ENCODE data around the gene ENDOU. TPM values are rescaled to one million over a fixed set of nuclear protein-coding genes. Genes with fewer than 3 reads are reported as not detected.
A peak's percentile ranks its signal among the peaks of the same experiment; 100 is the strongest.

ENDOU gene
- total and polyA plus RNA-seq, 2 donors: 1.4 TPM; not detected in 1

DNA sequence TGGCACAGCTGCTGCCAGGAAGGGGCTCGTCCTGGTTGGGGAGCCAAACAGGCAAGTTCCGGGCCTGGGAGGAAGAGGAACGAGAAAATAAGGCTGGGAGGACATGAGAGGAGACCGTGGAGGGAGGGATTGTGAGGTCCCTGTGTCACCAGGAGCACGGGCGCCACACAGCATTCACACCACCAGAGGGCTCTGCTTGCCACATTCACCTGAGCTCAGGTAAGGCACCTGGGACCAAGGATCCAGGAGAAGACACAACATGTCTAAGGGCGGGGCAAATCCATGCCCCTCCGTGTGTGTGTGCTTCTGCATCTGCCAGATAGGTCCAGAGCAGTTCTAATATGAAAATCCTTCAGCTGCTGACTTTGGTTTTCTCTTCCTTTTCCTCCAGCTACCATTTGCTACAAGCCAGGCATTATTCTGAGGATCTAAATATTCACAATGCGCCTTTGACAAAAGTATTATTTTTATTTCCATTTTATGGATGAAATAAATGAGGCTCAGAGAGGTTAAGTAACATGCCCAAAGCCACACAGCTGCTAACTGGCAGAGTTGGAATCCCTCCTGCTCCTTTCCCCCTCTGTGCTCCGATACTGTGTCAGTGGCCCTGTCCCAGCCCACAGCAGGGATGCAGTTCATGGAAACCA lies 18.8 kb upstream of the ENDOU start:
- 58% methylated on average over 10 of the region's 10 CpGs for WGBS
- no peak overlapping the region for H3K4me3 ChIP-seq (ENCODE audit: low read depth, low read length)
- DNase-seq (ENCODE audit: extremely low spot score): no peak
- no peaks in the 10 kb centered on the region for H3K4me1 ChIP-seq (ENCODE audit: insufficient read depth)
- H3K27ac ChIP-seq (ENCODE audit: low read depth): no peak overlapping the region
- no peaks in the 10 kb centered on the region for H3K36me3 ChIP-seq (ENCODE audit: insufficient read depth)

- no peak overlapping the region for H3K4me3 ChIP-seq (ENCODE audit: low read depth, low read length)
- DNase-seq (ENCODE audit: extremely low spot score): no peak
- H3K36me3 ChIP-seq (ENCODE audit: insufficient read depth): no peaks in the 10 kb centered on the region
- no peak overlapping the region for H3K27ac ChIP-seq (ENCODE audit: low read depth)
- no peaks in the 10 kb centered on the region for H3K4me1 ChIP-seq (ENCODE audit: insufficient read depth)
- WGBS: 87% methylated on average over 9 of the region's 9 CpGs
Observed at GRCh38 chr12:47743311-47743860, 18.1 kb upstream of the ENDOU start.

- H3K4me3 ChIP-seq (ENCODE audit: low read depth, low read length): no peak overlapping the region
- no peaks in the 10 kb centered on the region for H3K4me1 ChIP-seq (ENCODE audit: insufficient read depth)
- H3K27ac ChIP-seq (ENCODE audit: low read depth): no peak overlapping the region
- 80% methylated on average over 7 of the region's 7 CpGs for WGBS
- DNase-seq (ENCODE audit: extremely low spot score): no peak
- no peaks in the 10 kb centered on the region for H3K36me3 ChIP-seq (ENCODE audit: insufficient read depth)
Observed at GRCh38 chr12:47742253-47742825, 17.0 kb upstream of the ENDOU start.

DNA sequence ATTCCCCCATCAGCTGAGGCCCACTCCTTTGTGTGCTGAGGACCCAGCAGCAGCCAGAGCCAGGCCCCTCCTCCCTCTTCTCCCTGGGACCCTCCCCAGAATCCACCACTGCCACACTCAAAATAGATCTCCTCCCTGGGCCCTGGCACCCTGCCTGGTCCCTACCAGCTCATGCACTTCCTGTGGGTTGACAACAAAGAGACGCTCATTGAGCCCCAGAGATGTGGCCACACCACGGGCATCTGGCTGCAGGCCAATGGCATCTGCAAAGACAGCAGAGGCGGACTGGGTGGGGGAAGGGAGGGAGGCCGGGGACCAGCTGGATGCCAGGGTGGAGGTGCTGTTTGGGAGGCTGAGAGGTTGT lies 16.0 kb upstream of the ENDOU start:
- WGBS: 39% methylated on average over 4 of the region's 4 CpGs
- H3K4me1 ChIP-seq (ENCODE audit: insufficient read depth): no peaks in the 10 kb centered on the region
- no peak overlapping the region for H3K27ac ChIP-seq (ENCODE audit: low read depth)
- DNase-seq (ENCODE audit: extremely low spot score): no peak
- no peak overlapping the region for H3K4me3 ChIP-seq (ENCODE audit: low read depth, low read length)
- H3K36me3 ChIP-seq (ENCODE audit: insufficient read depth): no peaks in the 10 kb centered on the region

DNA sequence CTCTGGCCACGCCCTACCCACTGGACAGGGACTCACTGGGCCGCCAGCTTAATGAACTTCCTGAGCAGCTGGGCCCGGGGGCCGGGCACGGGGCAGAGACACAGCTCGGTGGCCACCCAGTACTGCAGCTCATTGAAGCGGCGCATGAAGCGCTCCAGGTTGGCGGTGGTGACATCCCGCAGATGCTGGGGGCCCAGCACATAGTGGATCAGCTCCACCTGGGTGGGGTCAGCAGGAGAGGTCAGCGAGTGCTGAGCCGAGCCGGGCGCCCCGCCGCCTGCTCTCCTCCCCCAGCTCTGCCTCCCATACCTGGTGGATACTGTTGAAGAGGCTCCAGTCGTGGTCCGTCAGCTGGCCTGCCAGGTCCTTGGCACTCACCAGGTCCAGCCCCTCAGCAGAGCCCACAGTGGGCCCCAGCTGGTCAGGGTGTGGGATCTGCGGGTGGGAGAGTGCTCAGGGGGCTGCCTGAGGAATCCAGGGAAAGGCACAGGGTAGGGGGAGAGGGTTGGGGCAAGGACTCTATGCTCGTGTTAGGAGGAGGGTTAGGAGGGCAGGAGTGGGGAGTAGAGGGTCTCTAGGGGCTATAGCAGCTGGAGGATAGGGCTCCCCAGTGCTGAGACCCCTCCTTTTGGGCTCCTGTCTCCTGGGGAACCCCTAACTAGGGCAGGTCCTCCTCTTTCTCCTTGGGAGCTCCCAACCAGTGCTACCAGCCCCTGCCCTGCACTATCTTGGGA lies 15.5 kb upstream of the ENDOU start:
- Histone ChIP-seq H3K36me3 (ENCODE audit: insufficient read depth) (no peaks in the 10 kb centered on the region), H3K4me1 (ENCODE audit: insufficient read depth) (no peaks in the 10 kb centered on the region), H3K4me3 (ENCODE audit: low read depth, low read length) (no peak overlapping the region), H3K27ac (ENCODE audit: low read depth) (no peak overlapping the region)
- DNase-seq (ENCODE audit: extremely low spot score): no peak
- WGBS: 86% methylated on average over 21 of the region's 21 CpGs

- Histone ChIP-seq H3K4me3 (ENCODE audit: low read depth, low read length) (no peak overlapping the region), H3K36me3 (ENCODE audit: insufficient read depth) (no peaks in the 10 kb centered on the region), H3K4me1 (ENCODE audit: insufficient read depth) (no peaks in the 10 kb centered on the region), H3K27ac (ENCODE audit: low read depth) (no peak overlapping the region)
- WGBS: 76% methylated on average over 12 of the region's 12 CpGs
- no peak for DNase-seq (ENCODE audit: extremely low spot score)
Observed at GRCh38 chr12:47739979-47740378, 14.7 kb upstream of the ENDOU start.

GRCh38 chr12:47739297-47739696 lies 14.0 kb upstream of the ENDOU start:
- H3K27ac ChIP-seq (ENCODE audit: low read depth): no peak overlapping the region
- H3K4me1 ChIP-seq (ENCODE audit: insufficient read depth): no peaks in the 10 kb centered on the region
- DNase-seq (ENCODE audit: extremely low spot score): no peak
- H3K4me3 ChIP-seq (ENCODE audit: low read depth, low read length): no peak overlapping the region
- 93% methylated on average over 3 of the region's 3 CpGs for WGBS
- H3K36me3 ChIP-seq (ENCODE audit: insufficient read depth): no peaks in the 10 kb centered on the region

GRCh38 chr12:47737936-47738594 lies 12.8 kb upstream of the ENDOU start:
- WGBS: 83% methylated on average over 17 of the region's 17 CpGs

DNA sequence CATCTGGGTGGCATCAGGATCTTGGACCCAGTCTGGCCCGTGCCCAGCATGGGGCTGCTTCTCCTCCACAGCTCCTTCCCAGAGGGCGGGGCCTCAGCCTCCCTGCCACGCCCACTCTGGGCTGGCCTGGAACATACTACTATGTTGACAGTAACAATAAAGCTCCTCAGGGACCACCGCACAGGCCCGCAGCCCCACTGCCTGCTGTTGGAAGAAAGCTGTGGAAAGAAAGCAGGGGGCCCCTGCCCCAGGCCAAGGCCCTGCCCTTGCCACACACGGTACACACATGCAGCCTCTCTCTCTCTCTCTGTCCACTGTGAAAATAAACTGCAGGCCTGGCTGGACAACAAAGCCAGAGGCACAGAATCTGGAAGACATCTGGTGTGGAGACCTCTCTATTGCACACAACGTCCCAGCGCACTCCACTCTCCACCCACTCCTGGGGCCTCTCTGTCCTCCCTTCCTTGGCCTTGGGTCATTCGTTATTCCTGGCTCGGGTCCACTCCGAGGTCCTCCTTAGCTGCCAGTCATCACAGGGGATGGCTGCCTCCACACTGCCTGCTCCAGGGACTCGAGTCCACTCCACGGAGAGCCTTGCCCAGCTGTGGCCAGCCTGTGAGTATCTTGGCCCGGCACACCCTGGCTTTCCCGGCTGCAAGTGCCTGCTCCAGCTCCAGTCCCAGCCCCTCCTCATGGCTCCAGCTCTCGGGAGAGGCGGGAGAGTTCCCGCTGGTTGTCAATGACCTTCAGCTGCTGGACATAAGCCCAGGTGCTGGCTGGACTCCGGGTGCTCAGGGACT lies 11.8 kb upstream of the ENDOU start:
- no peaks in the 10 kb centered on the region for H3K36me3 ChIP-seq (ENCODE audit: insufficient read depth)
- H3K4me3 ChIP-seq (ENCODE audit: low read depth, low read length): no peak overlapping the region
- H3K4me1 ChIP-seq (ENCODE audit: insufficient read depth): no peaks in the 10 kb centered on the region
- DNase-seq (ENCODE audit: extremely low spot score): peak; percentile 52
- WGBS: 18% methylated on average over 19 of the region's 19 CpGs
- peak overlapping the region; percentile 57 for H3K27ac ChIP-seq (ENCODE audit: low read depth)

More at GRCh38 chr12:47737936-47738594, 12.8 kb upstream of the ENDOU start:
- Histone ChIP-seq H3K36me3 (ENCODE audit: insufficient read depth) (no peaks in the 10 kb centered on the region), H3K4me1 (ENCODE audit: insufficient read depth) (no peaks in the 10 kb centered on the region), H3K4me3 (ENCODE audit: low read depth, low read length) (no peak overlapping the region), H3K27ac (ENCODE audit: low read depth) (peak overlapping the region; percentile 62)
- DNase-seq (ENCODE audit: extremely low spot score): no peak

GRCh38 chr12:47736216-47736615 lies 10.9 kb upstream of the ENDOU start:
- DNase-seq (ENCODE audit: extremely low spot score): no peak
- Histone ChIP-seq H3K27ac (ENCODE audit: low read depth) (peak overlapping the region; percentile 57), H3K4me3 (ENCODE audit: low read depth, low read length) (no peak overlapping the region), H3K36me3 (ENCODE audit: insufficient read depth) (no peaks in the 10 kb centered on the region), H3K4me1 (ENCODE audit: insufficient read depth) (no peaks in the 10 kb centered on the region)
- WGBS: 69% methylated on average over 4 of the region's 4 CpGs

DNA sequence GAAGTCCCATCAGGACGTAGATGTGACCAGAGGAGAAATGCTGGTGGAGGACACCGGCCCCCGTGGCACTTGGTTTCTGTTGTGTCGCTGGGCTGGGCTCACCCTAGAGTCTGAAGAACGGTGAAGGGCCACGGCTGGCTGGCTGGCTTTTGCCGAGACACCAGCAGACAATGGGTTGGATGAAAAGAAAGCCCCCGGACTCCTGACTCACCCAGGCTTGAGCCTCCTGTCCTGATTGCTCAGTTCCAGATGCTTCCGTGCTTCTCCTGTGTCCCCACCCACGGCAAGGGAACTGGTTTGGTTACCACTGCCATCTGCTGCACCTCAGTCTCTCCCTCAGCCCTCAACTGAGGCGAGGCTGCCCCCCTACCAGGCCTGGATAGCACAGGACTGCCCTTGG lies 10.4 kb upstream of the ENDOU start:
- H3K4me3 ChIP-seq (ENCODE audit: low read depth, low read length): no peak overlapping the region
- 85% methylated on average over 11 of the region's 11 CpGs for WGBS
- no peaks in the 10 kb centered on the region for H3K4me1 ChIP-seq (ENCODE audit: insufficient read depth)
- peak overlapping the region; percentile 11 for H3K27ac ChIP-seq (ENCODE audit: low read depth)
- H3K36me3 ChIP-seq (ENCODE audit: insufficient read depth): no peaks in the 10 kb centered on the region
- no peak for DNase-seq (ENCODE audit: extremely low spot score)

GRCh38 chr12:47734725-47735480 lies 9.6 kb upstream of the ENDOU start:
- peak overlapping the region; percentile 11 for H3K27ac ChIP-seq (ENCODE audit: low read depth)
- no peaks in the 10 kb centered on the region for H3K36me3 ChIP-seq (ENCODE audit: insufficient read depth)
- H3K4me1 ChIP-seq (ENCODE audit: insufficient read depth): no peaks in the 10 kb centered on the region
- 66% methylated on average over 12 of the region's 12 CpGs for WGBS
- DNase-seq (ENCODE audit: extremely low spot score): no peak
- no peak overlapping the region for H3K4me3 ChIP-seq (ENCODE audit: low read depth, low read length)
